ENCODE results near the gene MAD1L1. TPM values are rescaled to one million over a fixed set of nuclear protein-coding genes. Genes with fewer than 3 reads are reported as not detected.

The MAD1L1 gene
- total RNA-seq, 1 donor from 2014 or later = 57.6 TPM

GRCh38 chr7:1916601-1916970 lies 316.2 kb downstream of the MAD1L1 start:
- DNase-seq = no peak
- TF ChIP-seq, protein P1, sequence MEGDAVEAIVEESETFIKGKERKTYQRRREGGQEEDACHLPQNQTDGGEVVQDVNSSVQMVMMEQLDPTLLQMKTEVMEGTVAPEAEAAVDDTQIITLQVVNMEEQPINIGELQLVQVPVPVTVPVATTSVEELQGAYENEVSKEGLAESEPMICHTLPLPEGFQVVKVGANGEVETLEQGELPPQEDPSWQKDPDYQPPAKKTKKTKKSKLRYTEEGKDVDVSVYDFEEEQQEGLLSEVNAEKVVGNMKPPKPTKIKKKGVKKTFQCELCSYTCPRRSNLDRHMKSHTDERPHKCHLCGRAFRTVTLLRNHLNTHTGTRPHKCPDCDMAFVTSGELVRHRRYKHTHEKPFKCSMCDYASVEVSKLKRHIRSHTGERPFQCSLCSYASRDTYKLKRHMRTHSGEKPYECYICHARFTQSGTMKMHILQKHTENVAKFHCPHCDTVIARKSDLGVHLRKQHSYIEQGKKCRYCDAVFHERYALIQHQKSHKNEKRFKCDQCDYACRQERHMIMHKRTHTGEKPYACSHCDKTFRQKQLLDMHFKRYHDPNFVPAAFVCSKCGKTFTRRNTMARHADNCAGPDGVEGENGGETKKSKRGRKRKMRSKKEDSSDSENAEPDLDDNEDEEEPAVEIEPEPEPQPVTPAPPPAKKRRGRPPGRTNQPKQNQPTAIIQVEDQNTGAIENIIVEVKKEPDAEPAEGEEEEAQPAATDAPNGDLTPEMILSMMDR (IDR thresholded peaks at IDR 0.05; ENCODE audit: partially characterized antibody, unreplicated experiment) = no peak
- Mint-ChIP-seq H3K36me3 (ENCODE audit: unreplicated experiment) (no peaks in the 10 kb centered on the region), H3K27ac (ENCODE audit: unreplicated experiment) (no peak overlapping the region), H3K27me3 (ENCODE audit: unreplicated experiment) (peaks cover 9% of the 10 kb centered on the region), H3K4me1 (ENCODE audit: low read depth, unreplicated experiment) (peaks cover 24% of the 10 kb centered on the region), H3K9me3 (ENCODE audit: unreplicated experiment) (peaks cover 4% of the 10 kb centered on the region), H3K4me3 (ENCODE audit: unreplicated experiment) (no peak overlapping the region)

- peaks cover 9% of the 10 kb centered on the region for H3K27me3 Mint-ChIP-seq (ENCODE audit: unreplicated experiment)
- TF ChIP-seq, protein P1 (IDR thresholded peaks at IDR 0.05; ENCODE audit: partially characterized antibody, unreplicated experiment) = no peak
- no peaks in the 10 kb centered on the region for H3K36me3 Mint-ChIP-seq (ENCODE audit: unreplicated experiment)
- DNase-seq = no peak
- H3K4me3 Mint-ChIP-seq (ENCODE audit: unreplicated experiment) = no peak overlapping the region
- H3K27ac Mint-ChIP-seq (ENCODE audit: unreplicated experiment) = no peak overlapping the region
- peaks cover 4% of the 10 kb centered on the region for H3K9me3 Mint-ChIP-seq (ENCODE audit: unreplicated experiment)
- H3K4me1 Mint-ChIP-seq (ENCODE audit: low read depth, unreplicated experiment) = peaks cover 24% of the 10 kb centered on the region
These were observed 316.7 kb downstream of the MAD1L1 start for GRCh38 chr7:1915956-1916600.

- Mint-ChIP-seq H3K36me3 (ENCODE audit: unreplicated experiment) (no peaks in the 10 kb centered on the region), H3K27ac (ENCODE audit: unreplicated experiment) (no peak overlapping the region), H3K27me3 (ENCODE audit: unreplicated experiment) (peaks cover 9% of the 10 kb centered on the region), H3K4me1 (ENCODE audit: low read depth, unreplicated experiment) (peaks cover 19% of the 10 kb centered on the region), H3K4me3 (ENCODE audit: unreplicated experiment) (no peak overlapping the region), H3K9me3 (ENCODE audit: unreplicated experiment) (peaks cover 4% of the 10 kb centered on the region)
- TF ChIP-seq, protein P1 (IDR thresholded peaks at IDR 0.05; ENCODE audit: partially characterized antibody, unreplicated experiment) = no peak
- DNase-seq = no peak
These were observed 317.4 kb downstream of the MAD1L1 start for GRCh38 chr7:1915326-1915725.

GRCh38 chr7:1914743-1915142 lies 318.0 kb downstream of the MAD1L1 start:
- no peak overlapping the region for H3K27ac Mint-ChIP-seq (ENCODE audit: unreplicated experiment)

GRCh38 chr7:1914321-1914720 lies 318.4 kb downstream of the MAD1L1 start:
- Mint-ChIP-seq H3K4me3 (ENCODE audit: unreplicated experiment) (no peak overlapping the region), H3K4me1 (ENCODE audit: low read depth, unreplicated experiment) (peaks cover 11% of the 10 kb centered on the region), H3K27me3 (ENCODE audit: unreplicated experiment) (peaks cover 3% of the 10 kb centered on the region), H3K36me3 (ENCODE audit: unreplicated experiment) (no peaks in the 10 kb centered on the region), H3K9me3 (ENCODE audit: unreplicated experiment) (peaks cover 4% of the 10 kb centered on the region), H3K27ac (ENCODE audit: unreplicated experiment) (peak overlapping the region; percentile 33)
- TF ChIP-seq, protein P1 (IDR thresholded peaks at IDR 0.05; ENCODE audit: partially characterized antibody, unreplicated experiment) = no peak
- no peak for DNase-seq

More at GRCh38 chr7:1914743-1915142, 318.0 kb downstream of the MAD1L1 start:
- no peak for DNase-seq
- Mint-ChIP-seq H3K27me3 (ENCODE audit: unreplicated experiment) (peaks cover 7% of the 10 kb centered on the region), H3K4me3 (ENCODE audit: unreplicated experiment) (no peak overlapping the region), H3K9me3 (ENCODE audit: unreplicated experiment) (peaks cover 4% of the 10 kb centered on the region), H3K36me3 (ENCODE audit: unreplicated experiment) (no peaks in the 10 kb centered on the region), H3K4me1 (ENCODE audit: low read depth, unreplicated experiment) (peaks cover 14% of the 10 kb centered on the region)
- TF ChIP-seq, protein P1 (IDR thresholded peaks at IDR 0.05; ENCODE audit: partially characterized antibody, unreplicated experiment) = no peak
